GM23338 (cell line): ENCODE measurements around the gene TRH.

Experiments used
- CREB1 ChIP-seq: fragments of 250-450 bp; sonication (Bioruptor Pico); IDR thresholded peaks from 2 replicates; pipeline ENCODE4 v1.5.0; 2020; ENCODE audit warnings: low read depth, mild to moderate bottlenecking, moderate library complexity
- EZH2 ChIP-seq: fragments of 200-600 bp; sonication (generic); IDR thresholded peaks from one replicate; pipeline ENCODE4 v1.8.0; 2017; ENCODE audit warnings: antibody characterized with exemption, mild to moderate bottlenecking, low read depth; ENCODE audit not compliant: unreplicated experiment
- EZH2phosphoT487 ChIP-seq: fragments of 200-600 bp; sonication (generic); IDR thresholded peaks from one replicate; pipeline ENCODE4 v1.8.1; 2018; ENCODE audit warnings: antibody characterized with exemption; ENCODE audit not compliant: unreplicated experiment
- JUNB ChIP-seq: IDR thresholded peaks from one replicate; pipeline ENCODE4 v1.6.1; 2016; ENCODE audit warnings: antibody characterized with exemption; ENCODE audit not compliant: unreplicated experiment
- NANOG ChIP-seq: IDR thresholded peaks from 2 replicates; pipeline ENCODE4 v1.6.1; 2016; ENCODE audit warnings: antibody characterized with exemption, borderline replicate concordance
- POLR2AphosphoS5 ChIP-seq: IDR thresholded peaks from 2 replicates; pipeline ENCODE4 v1.6.1; 2016; ENCODE audit warnings: antibody characterized with exemption, low read depth
- TF ChIP-seq, protein P1 (sequence below), 2 experiments: fragments of 200-600 bp in 1 of 2; sonication (generic) in 1 of 2; conservative IDR thresholded peaks; 2 replicates each; pipeline versions ENCODE4 v1.5.1 to v1.6.1; 2016 to 2017; ENCODE audit warnings: antibody characterized with exemption in 2 of 2, low read depth in 2 of 2, mild to moderate bottlenecking in 2 of 2, moderate library complexity in 1 of 2
- TF ChIP-seq, protein P2 (sequence below): IDR thresholded peaks from one replicate; pipeline ENCODE4 v1.6.1; 2018; ENCODE audit warnings: antibody characterized with exemption; ENCODE audit not compliant: unreplicated experiment
- TF ChIP-seq, protein P3 (sequence below): IDR thresholded peaks from 2 replicates; pipeline ENCODE4 v1.6.1; 2016; ENCODE audit warnings: antibody characterized with exemption

DNA sequence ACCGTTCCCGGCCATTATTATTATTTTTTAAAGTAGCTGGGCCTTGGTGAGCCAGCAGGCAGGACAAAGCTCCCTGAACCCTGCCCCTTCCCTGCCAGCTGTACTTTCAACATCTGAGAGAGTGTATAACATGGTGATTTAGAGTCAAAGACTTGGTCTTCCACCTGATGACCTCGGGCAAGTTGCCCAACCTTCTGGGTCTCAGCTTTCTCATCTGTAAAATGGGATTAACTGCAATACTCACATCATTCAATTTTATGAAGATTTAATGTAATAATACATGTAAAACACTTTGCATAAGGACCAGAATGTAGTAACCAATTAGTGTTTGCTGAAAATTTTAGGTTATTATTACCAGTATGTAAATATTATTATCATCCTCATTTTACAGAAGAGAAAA, 11.9 kb upstream of the TRH start:
- TF ChIP-seq, protein P1, sequence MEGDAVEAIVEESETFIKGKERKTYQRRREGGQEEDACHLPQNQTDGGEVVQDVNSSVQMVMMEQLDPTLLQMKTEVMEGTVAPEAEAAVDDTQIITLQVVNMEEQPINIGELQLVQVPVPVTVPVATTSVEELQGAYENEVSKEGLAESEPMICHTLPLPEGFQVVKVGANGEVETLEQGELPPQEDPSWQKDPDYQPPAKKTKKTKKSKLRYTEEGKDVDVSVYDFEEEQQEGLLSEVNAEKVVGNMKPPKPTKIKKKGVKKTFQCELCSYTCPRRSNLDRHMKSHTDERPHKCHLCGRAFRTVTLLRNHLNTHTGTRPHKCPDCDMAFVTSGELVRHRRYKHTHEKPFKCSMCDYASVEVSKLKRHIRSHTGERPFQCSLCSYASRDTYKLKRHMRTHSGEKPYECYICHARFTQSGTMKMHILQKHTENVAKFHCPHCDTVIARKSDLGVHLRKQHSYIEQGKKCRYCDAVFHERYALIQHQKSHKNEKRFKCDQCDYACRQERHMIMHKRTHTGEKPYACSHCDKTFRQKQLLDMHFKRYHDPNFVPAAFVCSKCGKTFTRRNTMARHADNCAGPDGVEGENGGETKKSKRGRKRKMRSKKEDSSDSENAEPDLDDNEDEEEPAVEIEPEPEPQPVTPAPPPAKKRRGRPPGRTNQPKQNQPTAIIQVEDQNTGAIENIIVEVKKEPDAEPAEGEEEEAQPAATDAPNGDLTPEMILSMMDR (conservative IDR thresholded peaks at IDR 0.05; ENCODE audit: low read depth in 2 of 2) = no peak
- TF ChIP-seq JUNB = no peak
- TF ChIP-seq EZH2 = no peak
- no peak for TF ChIP-seq POLR2AphosphoS5
- TF ChIP-seq EZH2phosphoT487 = no peak
- TF ChIP-seq, protein P2, sequence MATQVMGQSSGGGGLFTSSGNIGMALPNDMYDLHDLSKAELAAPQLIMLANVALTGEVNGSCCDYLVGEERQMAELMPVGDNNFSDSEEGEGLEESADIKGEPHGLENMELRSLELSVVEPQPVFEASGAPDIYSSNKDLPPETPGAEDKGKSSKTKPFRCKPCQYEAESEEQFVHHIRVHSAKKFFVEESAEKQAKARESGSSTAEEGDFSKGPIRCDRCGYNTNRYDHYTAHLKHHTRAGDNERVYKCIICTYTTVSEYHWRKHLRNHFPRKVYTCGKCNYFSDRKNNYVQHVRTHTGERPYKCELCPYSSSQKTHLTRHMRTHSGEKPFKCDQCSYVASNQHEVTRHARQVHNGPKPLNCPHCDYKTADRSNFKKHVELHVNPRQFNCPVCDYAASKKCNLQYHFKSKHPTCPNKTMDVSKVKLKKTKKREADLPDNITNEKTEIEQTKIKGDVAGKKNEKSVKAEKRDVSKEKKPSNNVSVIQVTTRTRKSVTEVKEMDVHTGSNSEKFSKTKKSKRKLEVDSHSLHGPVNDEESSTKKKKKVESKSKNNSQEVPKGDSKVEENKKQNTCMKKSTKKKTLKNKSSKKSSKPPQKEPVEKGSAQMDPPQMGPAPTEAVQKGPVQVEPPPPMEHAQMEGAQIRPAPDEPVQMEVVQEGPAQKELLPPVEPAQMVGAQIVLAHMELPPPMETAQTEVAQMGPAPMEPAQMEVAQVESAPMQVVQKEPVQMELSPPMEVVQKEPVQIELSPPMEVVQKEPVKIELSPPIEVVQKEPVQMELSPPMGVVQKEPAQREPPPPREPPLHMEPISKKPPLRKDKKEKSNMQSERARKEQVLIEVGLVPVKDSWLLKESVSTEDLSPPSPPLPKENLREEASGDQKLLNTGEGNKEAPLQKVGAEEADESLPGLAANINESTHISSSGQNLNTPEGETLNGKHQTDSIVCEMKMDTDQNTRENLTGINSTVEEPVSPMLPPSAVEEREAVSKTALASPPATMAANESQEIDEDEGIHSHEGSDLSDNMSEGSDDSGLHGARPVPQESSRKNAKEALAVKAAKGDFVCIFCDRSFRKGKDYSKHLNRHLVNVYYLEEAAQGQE = no peak
- no peak for TF ChIP-seq CREB1 (CRISPR knock-in tag)
- TF ChIP-seq, protein P3, sequence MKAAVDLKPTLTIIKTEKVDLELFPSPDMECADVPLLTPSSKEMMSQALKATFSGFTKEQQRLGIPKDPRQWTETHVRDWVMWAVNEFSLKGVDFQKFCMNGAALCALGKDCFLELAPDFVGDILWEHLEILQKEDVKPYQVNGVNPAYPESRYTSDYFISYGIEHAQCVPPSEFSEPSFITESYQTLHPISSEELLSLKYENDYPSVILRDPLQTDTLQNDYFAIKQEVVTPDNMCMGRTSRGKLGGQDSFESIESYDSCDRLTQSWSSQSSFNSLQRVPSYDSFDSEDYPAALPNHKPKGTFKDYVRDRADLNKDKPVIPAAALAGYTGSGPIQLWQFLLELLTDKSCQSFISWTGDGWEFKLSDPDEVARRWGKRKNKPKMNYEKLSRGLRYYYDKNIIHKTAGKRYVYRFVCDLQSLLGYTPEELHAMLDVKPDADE = no peak
- no peak for TF ChIP-seq NANOG
